ENCODE data around the gene RBM38.

The RBM38 gene

GRCh38 chr20:57395111-57395966 lies 4.1 kb downstream of the RBM38 start:
- in situ Hi-C loops (cut with HindIII; ENCODE audit: low sequenced_read_pairs) = no loop called here
- no peak overlapping the region for H3K4me3 ChIP-seq (ENCODE audit: low read depth, low read length)
- no peak for TF ChIP-seq CTCF (IDR thresholded peaks at IDR 0.05; ENCODE audit: low read depth, low read length)
- peak; percentile 84 for DNase-seq (ENCODE audit: low read depth, low spot score)

GRCh38 chr20:57396212-57396983 lies 5.2 kb downstream of the RBM38 start:
- H3K4me3 ChIP-seq (ENCODE audit: low read depth, low read length) = no peak overlapping the region
- TF ChIP-seq CTCF (IDR thresholded peaks at IDR 0.05; ENCODE audit: low read depth, low read length) = no peak
- no peak for DNase-seq (ENCODE audit: low read depth, low spot score)
- in situ Hi-C loops (cut with HindIII; ENCODE audit: low sequenced_read_pairs) = no loop called here

- no peak for DNase-seq (ENCODE audit: low read depth, low spot score)
- in situ Hi-C loops (cut with HindIII; ENCODE audit: low sequenced_read_pairs) = no loop called here
- TF ChIP-seq CTCF (IDR thresholded peaks at IDR 0.05; ENCODE audit: low read depth, low read length) = no peak
- H3K4me3 ChIP-seq (ENCODE audit: low read depth, low read length) = no peak overlapping the region
These were observed 5.9 kb downstream of the RBM38 start for GRCh38 chr20:57396984-57397692.

GRCh38 chr20:57397693-57398108 lies 6.5 kb downstream of the RBM38 start:
- DNase-seq (ENCODE audit: low read depth, low spot score) = no peak
- no peak for TF ChIP-seq CTCF (IDR thresholded peaks at IDR 0.05; ENCODE audit: low read depth, low read length)
- no peak overlapping the region for H3K4me3 ChIP-seq (ENCODE audit: low read depth, low read length)
- in situ Hi-C loops (cut with HindIII; ENCODE audit: low sequenced_read_pairs) = no loop called here

- in situ Hi-C loops (cut with HindIII; ENCODE audit: low sequenced_read_pairs) = no loop called here
- DNase-seq (ENCODE audit: low read depth, low spot score) = no peak
- H3K4me3 ChIP-seq (ENCODE audit: low read depth, low read length) = no peak overlapping the region
- no peak for TF ChIP-seq CTCF (IDR thresholded peaks at IDR 0.05; ENCODE audit: low read depth, low read length)
These were observed 7.1 kb downstream of the RBM38 start for GRCh38 chr20:57398231-57398821.

GRCh38 chr20:57398901-57399535 lies 7.8 kb downstream of the RBM38 start:
- DNase-seq (ENCODE audit: low read depth, low spot score) = no peak
- no peak for TF ChIP-seq CTCF (IDR thresholded peaks at IDR 0.05; ENCODE audit: low read depth, low read length)
- in situ Hi-C loops (cut with HindIII; ENCODE audit: low sequenced_read_pairs) = no loop called here
- H3K4me3 ChIP-seq (ENCODE audit: low read depth, low read length) = no peak overlapping the region

Data from astrocyte of the spinal cord (primary cell).